ENCODE data around the gene RPS8.
"Not testable (repeated sequence)": the region's sequence is repeated elsewhere in the genome, so short reads cannot be mapped to it uniquely, and the experiment has no call there.

The RPS8 gene

DNA sequence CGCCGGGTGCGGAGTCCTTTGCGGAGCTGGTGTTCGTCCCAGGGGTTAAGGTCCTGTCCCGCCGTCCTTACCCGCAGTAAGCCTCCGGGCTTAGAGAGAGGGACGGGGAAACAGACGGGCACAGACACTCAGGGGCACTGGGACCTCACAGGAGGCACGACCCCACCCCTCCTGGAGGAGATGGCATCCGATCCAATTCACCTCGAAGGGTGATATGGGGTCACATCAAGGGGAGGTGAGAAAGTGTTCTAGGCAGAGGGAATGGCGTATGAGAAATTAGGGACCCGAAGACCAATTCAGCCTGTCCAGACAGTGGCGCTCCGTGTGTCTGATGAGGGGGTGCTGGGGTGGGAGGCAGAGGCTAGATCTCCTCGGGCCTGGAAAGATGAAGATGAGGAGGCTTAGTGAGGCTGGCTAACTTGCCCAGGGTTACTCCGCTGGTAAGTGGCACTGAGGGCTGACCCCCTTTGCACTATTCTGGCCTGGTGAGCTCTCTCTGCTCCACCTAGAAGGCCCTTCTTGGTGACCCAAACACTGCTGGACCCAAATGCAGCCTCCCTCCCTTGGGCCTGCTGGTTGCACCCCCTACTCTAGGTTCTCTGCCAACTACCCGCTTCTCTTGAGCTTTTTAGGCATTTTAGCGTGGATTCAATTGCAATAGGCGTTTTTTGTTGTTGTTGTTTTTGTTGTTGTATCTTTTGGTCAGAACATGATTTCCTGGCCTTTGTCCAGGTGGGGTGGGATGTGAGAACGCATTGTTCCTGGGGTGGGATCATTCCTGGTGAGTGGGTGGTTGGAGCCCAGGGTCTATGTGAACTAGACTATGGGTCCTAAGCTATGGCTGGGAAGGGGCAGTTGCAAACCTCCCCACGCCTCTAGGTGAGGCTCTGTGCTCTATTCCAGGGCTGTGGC is 45.2 kb downstream of the RPS8 start:
- DNase-seq (ENCODE audit: low spot score): no peak

DNA sequence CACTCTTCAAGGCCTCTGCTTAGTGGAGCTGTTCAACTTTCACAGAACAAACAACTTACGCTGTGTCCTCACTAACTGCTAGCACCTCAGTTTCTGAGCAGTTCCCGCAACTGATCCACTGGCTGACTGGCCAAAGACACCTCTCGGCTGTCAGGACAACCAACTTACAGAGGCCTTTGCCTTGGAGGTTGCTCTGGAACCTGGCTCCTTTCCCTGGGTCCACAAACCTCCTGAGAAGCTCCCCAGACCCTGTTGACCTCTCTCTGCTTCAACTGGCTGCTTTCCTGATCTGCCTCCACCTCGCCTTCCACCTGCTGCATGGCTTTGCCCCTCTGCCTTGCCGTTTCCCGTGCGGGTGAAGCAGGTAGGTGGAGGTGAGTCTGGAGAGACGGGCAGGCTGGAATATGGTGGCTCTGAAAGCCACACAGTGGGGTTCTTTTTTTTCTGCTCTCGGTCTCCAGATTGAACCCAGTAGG is 45.9 kb downstream of the RPS8 start:
- DNase-seq (ENCODE audit: low spot score): no peak

DNA sequence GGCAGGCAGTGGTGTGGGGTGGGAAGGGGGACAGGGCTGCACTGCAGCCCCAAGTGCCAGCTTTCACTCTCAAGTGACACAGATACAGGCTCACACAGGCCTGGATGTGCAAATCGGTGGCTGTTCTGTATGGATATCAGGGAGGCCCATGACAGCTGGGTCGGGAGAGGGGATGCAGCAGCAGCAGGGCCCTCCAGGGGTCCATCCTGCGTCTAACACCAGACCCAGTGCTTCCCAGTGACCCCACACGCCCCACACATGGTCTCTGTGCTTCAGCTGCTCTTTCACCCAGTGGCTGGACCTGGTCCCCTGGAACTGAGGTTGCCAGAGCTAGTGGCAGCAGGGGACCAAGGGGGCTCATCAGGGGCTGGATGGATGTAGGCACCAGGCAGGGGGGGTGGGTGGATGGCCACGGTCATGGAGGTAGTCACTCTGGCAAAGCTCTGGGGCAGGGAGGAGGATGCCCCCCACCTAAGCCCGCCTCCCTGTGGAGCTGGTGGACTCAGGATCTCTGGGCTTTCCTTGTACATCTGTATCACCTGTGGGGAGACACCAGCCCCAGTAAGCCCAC is 46.9 kb downstream of the RPS8 start:
- no peak for DNase-seq (ENCODE audit: low spot score)

DNA sequence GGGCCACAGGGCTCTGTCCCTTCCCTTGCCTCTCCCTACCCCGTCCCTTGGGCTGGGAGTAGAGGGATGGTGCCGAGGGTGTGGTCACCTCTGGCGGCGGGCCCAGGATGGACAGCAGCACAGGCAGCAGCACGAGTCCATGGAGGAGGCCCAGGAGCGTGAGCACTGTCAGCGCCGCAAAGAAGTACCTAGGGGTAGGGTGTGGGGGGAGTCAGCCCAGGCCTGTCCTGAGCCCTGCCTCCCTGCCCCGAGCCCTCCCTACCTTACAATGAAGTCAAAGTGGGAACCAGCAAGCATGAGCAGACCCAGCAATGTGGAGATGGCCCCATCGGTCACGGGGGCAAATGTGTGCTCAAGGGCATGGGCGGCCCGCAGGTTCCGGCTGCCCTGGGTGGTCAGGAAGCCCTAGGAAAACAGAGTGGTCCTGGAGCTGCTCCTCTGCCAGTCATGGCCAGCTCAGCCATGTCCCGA is 47.7 kb downstream of the RPS8 start:
- no peak for DNase-seq (ENCODE audit: low spot score)

DNA sequence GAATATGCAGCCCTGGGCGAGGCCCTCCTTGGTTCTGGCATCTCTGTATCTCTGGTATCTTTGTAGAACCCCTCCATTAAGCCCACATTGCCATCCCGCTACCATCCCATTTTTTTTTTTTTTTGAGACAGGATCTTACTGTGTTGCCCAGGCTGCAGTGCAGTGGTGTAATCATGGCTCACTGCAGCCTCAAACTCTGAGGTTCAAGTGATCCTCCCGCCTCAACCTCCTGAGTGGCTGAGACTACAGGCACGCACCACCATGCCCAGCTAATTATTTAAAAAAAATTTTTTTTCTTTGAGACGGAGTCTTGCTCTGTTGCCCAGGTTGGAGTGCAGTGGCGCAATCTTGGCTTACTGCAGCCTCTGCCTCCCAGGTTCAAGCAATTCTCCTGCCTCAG is 49.1 kb downstream of the RPS8 start:
- DNase-seq (ENCODE audit: low spot score): not testable (repeated sequence)

DNA sequence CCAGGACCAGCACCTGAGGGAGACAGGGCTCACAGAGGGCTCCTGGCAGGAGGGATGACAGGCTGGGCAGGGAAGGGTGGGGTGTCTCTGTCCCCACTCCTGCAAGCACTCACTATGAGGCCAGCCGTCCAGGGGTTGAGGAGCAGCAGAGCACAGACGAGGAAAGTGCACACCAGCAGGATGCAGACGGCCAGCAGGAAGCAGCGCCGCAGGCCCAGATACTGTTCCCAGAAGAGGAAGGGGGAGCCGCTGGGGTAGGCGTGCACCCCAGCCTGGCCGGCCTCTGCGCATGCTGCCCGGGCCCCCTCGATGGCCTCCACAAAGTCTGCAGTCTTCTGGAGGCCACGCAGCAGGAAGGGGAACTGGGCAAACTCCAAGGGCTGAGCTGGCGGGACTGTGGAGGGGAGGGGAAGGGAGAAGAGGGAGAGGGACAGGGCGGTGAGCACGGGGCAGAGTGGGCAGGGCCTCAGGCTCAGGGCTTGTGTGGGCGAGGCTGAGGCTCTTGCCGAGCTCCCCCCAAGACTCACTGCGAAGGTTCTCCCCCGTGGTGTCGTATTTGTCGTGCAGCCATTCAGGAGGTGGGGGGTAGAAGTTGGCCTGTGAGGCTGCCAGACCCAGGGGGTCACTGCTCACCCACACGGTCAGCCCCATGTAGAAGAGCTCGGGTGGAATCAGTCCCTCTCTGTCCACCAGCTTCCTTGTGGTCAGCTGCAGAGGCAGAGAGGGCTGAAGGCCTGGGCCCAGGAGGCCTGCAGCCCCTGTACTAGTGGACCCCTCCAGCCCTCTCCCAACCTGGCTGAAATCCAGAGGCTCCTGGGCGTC is 51.2 kb downstream of the RPS8 start:
- no peak for DNase-seq (ENCODE audit: low spot score)

DNA sequence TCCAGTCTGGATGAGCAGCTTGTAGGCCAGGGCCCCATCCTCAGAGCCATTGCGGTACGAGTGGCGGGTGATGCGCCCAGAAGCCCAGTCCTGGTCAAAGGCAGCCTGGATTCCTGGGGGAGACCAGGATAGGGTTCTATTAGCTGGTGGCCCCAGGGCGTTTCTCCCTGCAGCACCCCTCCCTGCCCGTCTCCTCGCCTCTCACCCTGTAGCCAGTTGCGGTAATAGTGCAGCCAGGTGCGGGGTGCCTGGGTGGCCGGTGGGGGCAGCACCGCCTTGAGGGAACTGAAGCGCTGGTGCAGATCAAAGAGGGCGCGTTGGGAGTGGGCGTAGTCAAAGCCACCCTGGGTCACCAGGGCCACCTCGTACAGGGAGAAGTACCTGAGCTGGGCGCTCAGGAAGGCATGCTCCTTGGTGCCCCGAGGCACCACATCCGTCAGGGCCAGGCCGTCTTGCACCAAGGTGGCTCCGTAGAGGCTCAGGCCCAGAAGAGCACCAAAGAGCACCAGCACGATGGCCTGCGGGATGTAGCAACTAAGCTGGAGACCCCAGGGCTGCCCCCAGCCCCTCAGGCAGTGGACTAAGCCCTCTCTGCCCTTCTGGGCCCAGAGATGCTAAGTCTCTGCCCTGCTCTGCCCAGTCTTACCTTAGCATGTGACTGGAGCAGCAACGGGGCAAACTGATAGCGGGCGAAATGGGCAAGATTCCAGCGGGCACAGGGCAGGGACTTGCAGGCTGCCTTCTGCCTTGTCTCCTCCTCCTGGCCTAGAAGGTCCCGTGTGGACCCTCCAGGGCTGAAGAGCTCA is 52.1 kb downstream of the RPS8 start:
- DNase-seq (ENCODE audit: low spot score): no peak

DNA sequence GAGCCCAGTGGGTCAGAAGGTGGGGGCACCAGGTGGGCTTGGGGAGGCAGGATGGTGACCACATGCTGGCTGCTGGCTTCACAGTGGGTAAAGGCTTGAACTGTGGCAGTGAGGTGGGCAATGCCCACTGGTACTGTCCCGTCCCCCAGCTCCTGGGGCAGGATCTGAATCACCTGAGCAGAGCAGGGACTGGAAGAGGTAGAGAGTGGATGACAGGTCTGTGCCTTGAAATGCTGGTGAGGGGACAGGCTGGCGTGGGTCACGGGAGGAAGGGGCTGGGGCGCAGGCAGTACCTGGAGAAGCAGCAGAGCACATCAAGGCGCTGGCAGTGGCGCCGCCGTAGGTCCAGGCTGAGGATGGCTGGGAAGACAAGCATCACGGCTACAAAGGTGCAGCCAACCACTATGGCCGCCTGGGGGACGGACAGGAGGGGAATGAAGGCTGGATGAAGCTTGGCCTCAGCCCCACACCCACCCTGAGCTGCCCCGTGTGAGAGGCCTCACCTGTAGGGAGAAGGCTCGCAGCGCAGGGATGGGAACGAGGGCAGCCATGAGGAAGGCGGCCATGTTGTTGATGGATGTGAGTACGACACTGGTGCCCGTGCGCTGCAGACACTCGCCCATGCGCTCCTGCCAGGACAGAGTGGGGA is 52.8 kb downstream of the RPS8 start:
- no peak for DNase-seq (ENCODE audit: low spot score)
